Motor neuron (in vitro differentiated cells): Measurements from ENCODE around the gene KLHL12. TPM values are rescaled to one million over a fixed set of nuclear protein-coding genes. Genes with fewer than 3 reads are reported as not detected.

Source experiments
- ATAC-seq, 8 experiments: fragments of 200-7000 bp; cut with Tn5 transposase; replicated peaks in 6 of 8; 2 replicates each; pipeline ENCODE4 v1.8.0; 2021; ENCODE audit warnings: mild to moderate bottlenecking in 8 of 8, moderate library complexity in 8 of 8
- H3K27ac ChIP-seq, 2 donors: fragments of 250-450 bp; sonication (Bioruptor Pico); 2 replicates each; pipeline ENCODE4 v1.9.0; 2021; ENCODE audit warnings: antibody characterized with exemption in 2 of 2, mild to moderate bottlenecking in 2 of 2, moderate library complexity in 1 of 2
- H3K4me1 ChIP-seq, 2 donors: fragments of 250-450 bp; sonication (Bioruptor Pico); replicated peaks in 1 of 2; 2 replicates each; pipeline ENCODE4 v1.6.1; 2021; ENCODE audit warnings: antibody characterized with exemption in 2 of 2, mild to moderate bottlenecking in 2 of 2, moderate library complexity in 1 of 2
- H3K4me3 ChIP-seq, 5 donors: fragments of 250-450 bp; sonication (Bioruptor Pico); 2 replicates each; pipeline ENCODE4 v1.9.0; 2021; ENCODE audit warnings: antibody characterized with exemption in 5 of 5, mild to moderate bottlenecking in 5 of 5, moderate library complexity in 4 of 5
- WGBS, 10 experiments: fragments of 450-650 bp; shearing (Covaris generic); methylation state at CpG; one replicate each; pipeline ENCODE4 v1.0.0; 2022; 5-methylcytosine and 5-hydroxymethylcytosine counted together
- in situ Hi-C, 9 experiments: fragments of 400-800 bp; cut with MboI; loops; one replicate each; pipeline ENCODE4 v1.15.0; 2021; ENCODE audit warnings: low sequenced_read_pairs in 9 of 9, low pct_unique_long_range_greater_than_20kb in 2 of 9; ENCODE audit not compliant: unreplicated experiment in 9 of 9
- total RNA-seq, 8 experiments: library from RNA; unstranded; fragments of 300-600 nt; gene quantifications; 2 replicates each; pipeline versions ENCODE4 v1.2.3 to v1.2.4, GENCODE V29; 2022

The KLHL12 gene
- 10 to 100 TPM; 16.4 to 42.5 (median 31.9) TPM for total RNA-seq

GRCh38 chr1:202926581-202927491 lies at the start of gene KLHL12:
Gene KLHL12 (minus strand): TSS chr1:202927234. CDS start chr1:202925162, 2,072 bp downstream.
- peak within 1 kb of the TSS; percentile 65 to 80 for H3K27ac ChIP-seq
- peak; percentile 97 to 99 (median 98) for ATAC-seq
- H3K4me3 ChIP-seq = peak within 1 kb of the TSS; percentile 64 to 95 (median 85)
- 0 to 24% (median 1%) methylated on average over 1 to 43 of the region's 57 CpGs; no CpG with 5 or more reads in 1 of the 10 experiments for WGBS, 10 experiments
- in situ Hi-C loops = no loop called here
- H3K4me1 ChIP-seq = peaks cover 7 to 8% of the 10 kb centered on the region in 2 donors

DNA sequence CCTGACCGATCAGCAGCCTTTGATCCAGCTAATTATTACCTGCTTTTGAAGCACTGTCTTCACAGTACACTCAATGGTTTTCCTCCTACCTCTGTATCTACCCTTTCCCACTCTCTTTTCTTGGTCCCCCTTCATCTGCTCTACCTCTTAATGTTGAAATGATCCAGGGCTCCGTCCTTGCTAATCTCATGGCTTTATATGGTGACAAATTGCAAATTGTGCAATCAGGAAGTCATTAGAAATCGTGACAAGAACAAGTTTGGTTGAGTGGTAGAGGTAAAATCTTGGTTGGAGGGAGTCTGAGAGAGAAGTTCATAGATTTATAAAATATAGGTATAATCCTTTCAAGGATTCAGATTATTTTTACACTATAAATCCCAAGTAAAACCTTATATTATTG lies 49.6 kb upstream of the KLHL12 start:
- 0 to 58% (median 38%) methylated on average over 2 to 3 of the region's 3 CpGs; no CpG with 5 or more reads in 1 of the 10 experiments for WGBS, 10 experiments
- no peak overlapping the region for H3K27ac ChIP-seq
- no peak overlapping the region for H3K4me3 ChIP-seq
- no peak for ATAC-seq
- in situ Hi-C loops = loop anchor here in 2 of 9 experiments (25.0 kb wide), 2 partner anchors 214 to 464 kb away; no protein-coding TSS in a partner anchor
- no peaks in the 10 kb centered on the region for H3K4me1 ChIP-seq

- ATAC-seq = no peak
- H3K4me3 ChIP-seq = no peak overlapping the region
- 29 to 84% (median 69%) methylated on average over 1 to 3 of the region's 3 CpGs; no CpG with 5 or more reads in 4 of the 10 experiments for WGBS, 10 experiments
- H3K27ac ChIP-seq = no peak overlapping the region
- in situ Hi-C loops = loop anchor here in 2 of 9 experiments (25.0 kb wide), 2 partner anchors 213 to 463 kb away; no protein-coding TSS in a partner anchor
- no peaks in the 10 kb centered on the region for H3K4me1 ChIP-seq
These were observed 47.8 kb upstream of the KLHL12 start for GRCh38 chr1:202974856-202975255.

DNA sequence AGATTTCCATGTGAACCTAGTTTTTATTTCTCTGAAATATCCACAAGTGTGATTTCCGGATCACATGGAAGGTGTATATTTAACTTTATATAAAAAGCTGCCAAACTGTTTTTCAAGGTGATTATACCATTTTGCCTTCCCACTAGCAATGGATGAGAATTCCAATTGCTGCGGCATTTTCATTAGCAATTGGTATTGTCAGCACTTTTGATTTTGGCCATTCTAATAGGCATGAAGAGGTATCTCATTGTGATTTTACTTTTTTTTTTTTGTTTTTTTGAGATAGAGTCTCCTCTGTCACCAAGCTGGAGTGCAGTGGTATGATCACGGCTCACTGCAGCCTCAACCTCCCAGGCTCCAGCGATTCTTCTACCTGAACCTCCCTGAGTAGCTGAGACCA lies 45.0 kb upstream of the KLHL12 start:
- ATAC-seq = no peak
- Histone ChIP-seq H3K4me3 (no peak overlapping the region), H3K4me1 (peaks cover 7 to 14% of the 10 kb centered on the region in 2 donors), H3K27ac (no peak overlapping the region)
- 0 to 100% (median 64%) methylated on average over 1 to 4 of the region's 4 CpGs; no CpG with 5 or more reads in 1 of the 10 experiments for WGBS, 10 experiments
- in situ Hi-C loops = no loop called here

DNA sequence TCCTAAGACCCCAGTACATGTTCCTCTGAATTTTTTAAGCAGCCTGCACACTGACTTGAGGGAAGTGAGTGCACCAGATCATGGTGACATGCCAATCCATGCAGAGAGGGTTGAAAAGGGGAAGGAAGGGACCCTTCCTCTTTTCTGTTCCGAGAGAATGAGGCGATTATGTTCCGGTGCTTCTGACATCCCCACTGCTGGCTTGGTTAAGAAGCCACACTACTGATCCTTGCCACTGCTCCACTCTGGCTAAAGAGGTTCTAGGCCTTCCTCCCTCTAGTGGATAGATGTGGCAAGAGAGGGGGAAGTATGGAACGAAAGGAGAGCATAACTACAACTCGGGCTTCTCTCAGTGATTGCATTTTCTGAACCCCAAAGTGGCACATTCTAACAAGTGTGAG lies 41.9 kb upstream of the KLHL12 start:
- in situ Hi-C loops = no loop called here
- no peak overlapping the region for H3K4me3 ChIP-seq
- peak in 4 of 8 experiments; percentile 18 to 62 (median 46) for ATAC-seq
- 4 to 60% (median 33%) methylated on average over 1 to 5 of the region's 5 CpGs; no CpG with 5 or more reads in 1 of the 10 experiments for WGBS, 10 experiments
- H3K4me1 ChIP-seq = peaks cover 7 to 22% of the 10 kb centered on the region in 2 donors
- no peak overlapping the region for H3K27ac ChIP-seq

- in situ Hi-C loops = no loop called here
These were observed 41.3 kb upstream of the KLHL12 start for GRCh38 chr1:202968351-202968750.

GRCh38 chr1:202967684-202968281 lies 40.7 kb upstream of the KLHL12 start:
- WGBS, 10 experiments = 0 to 100% (median 10%) methylated on average over 1 to 17 of the region's 21 CpGs; no CpG with 5 or more reads in 1 of the 10 experiments
- no peak overlapping the region for H3K27ac ChIP-seq
- ATAC-seq = peak in 4 of 8 experiments; percentile 1 to 15 (median 10)
- H3K4me3 ChIP-seq = peak overlapping the region; percentile 59 to 97 (median 88)
- peaks cover 7 to 22% of the 10 kb centered on the region in 2 donors for H3K4me1 ChIP-seq
- in situ Hi-C loops = no loop called here

More at GRCh38 chr1:202968351-202968750, 41.3 kb upstream of the KLHL12 start:
- no peak overlapping the region for H3K27ac ChIP-seq
- H3K4me3 ChIP-seq = peak overlapping the region; percentile 59 to 97 (median 88)
- H3K4me1 ChIP-seq = peaks cover 7 to 22% of the 10 kb centered on the region in 2 donors
- no peak for ATAC-seq
- 48 to 100% (median 79%) methylated on average over 1 to 3 of the region's 3 CpGs; no CpG with 5 or more reads in 1 of the 10 experiments for WGBS, 10 experiments

- H3K4me1 ChIP-seq = peaks cover 7 to 22% of the 10 kb centered on the region in 2 donors
- in situ Hi-C loops = no loop called here
- peak overlapping the region; percentile 59 to 97 (median 88) for H3K4me3 ChIP-seq
- peak overlapping the region; percentile 25 to 54 for H3K27ac ChIP-seq
- ATAC-seq = peak in 1 of 8 experiments; percentile 1
- 11 to 79% (median 67%) methylated on average over 2 to 7 of the region's 18 CpGs; no CpG with 5 or more reads in 1 of the 10 experiments for WGBS, 10 experiments
These were observed 39.2 kb upstream of the KLHL12 start for GRCh38 chr1:202966006-202966898.

DNA sequence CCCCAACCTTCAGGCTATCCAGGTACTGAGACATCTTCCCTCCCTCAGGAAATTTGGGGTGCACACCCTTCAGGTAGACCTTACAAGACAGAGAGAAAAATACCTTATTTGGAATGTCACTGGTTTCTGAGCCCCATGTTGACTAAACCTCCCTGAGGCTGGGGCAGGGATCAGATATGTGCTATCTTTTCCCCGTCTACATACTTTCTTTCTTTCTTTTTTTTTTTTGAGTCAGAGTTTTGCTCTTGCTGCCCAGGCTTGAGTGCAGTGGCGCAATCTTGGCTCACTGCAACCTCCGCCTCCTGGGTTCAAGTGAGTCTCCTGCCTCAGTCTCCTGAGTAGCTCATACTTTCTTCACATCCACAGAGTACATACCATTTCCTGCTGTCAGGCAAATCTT lies 38.4 kb upstream of the KLHL12 start:
- ATAC-seq = no peak
- no peak overlapping the region for H3K27ac ChIP-seq
- in situ Hi-C loops = no loop called here
- H3K4me3 ChIP-seq = no peak overlapping the region
- 67 to 100% (median 93%) methylated on average over 1 to 3 of the region's 3 CpGs; no CpG with 5 or more reads in 2 of the 10 experiments for WGBS, 10 experiments
- peaks cover 7 to 22% of the 10 kb centered on the region in 2 donors for H3K4me1 ChIP-seq

DNA sequence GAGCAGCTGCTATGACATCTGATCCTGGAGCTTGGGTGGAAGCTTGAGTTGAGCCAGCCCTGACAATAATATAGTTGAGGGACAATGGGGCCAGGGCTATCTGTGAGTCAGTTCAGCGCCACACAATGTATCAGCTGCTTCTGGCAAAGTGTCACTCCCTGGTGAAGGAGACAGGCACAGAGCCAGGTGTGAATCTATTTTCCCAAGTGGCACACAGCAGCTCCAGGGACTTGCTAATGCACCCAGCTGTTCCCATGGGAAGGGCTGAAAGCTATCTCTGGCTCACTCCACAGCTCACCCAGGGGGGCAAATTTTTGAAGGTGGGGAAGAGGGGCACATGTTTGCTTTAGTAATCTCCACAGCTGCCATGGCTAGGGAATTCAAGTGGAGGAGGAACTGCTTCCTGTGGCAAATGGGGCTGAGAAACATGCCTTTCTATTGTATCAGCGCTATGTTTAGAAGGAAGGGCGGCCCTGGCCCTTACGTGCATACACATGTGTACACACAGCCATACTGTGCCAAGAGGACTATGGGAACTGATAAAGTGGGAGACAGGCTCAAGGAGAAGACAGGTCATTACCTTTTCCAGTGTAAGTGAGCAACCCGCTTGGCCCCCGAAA lies 37.9 kb upstream of the KLHL12 start:
- Histone ChIP-seq H3K27ac (no peak overlapping the region), H3K4me1 (peaks cover 7 to 22% of the 10 kb centered on the region in 2 donors), H3K4me3 (no peak overlapping the region)
- ATAC-seq = peak in 3 of 8 experiments; percentile 5 to 59 (median 21)
- in situ Hi-C loops = no loop called here
- WGBS, 10 experiments = 83 to 100% (median 93%) methylated on average over 1 to 6 of the region's 6 CpGs; no CpG with 5 or more reads in 3 of the 10 experiments

DNA sequence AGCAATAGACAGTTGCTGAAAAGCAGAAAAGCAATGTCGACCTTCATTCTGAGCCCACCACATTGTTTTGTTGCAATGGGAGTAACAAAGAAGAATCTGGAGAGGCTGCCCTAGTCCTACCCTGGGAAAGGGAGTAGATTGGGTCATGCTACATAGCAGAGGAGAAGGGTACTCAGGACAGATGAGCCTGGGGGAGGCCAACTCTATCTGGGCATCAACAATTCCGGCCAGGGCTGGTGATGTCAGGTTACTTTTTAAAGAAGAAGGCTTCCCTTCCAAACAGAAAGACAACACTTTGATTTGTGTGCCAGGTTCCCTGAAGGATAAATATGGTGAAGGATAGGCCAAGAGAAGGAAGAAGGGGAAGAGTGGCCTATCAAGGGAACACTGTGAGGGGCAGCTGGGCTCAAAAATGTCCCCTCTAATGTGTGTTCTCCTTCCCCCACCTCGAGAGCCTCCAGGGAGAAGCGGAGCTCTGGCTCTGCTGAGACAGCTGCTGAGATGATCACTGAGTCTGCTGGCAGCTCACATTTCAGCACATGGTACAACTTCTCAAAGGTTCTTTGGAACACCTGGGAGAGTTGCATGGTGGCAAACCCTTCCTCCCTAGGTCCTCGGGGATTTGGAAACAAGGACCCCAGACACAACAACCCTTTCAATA lies 34.3 kb upstream of the KLHL12 start:
- no peak overlapping the region for H3K27ac ChIP-seq
- in situ Hi-C loops = no loop called here

More for the DNA sequence above, 34.3 kb upstream of the KLHL12 start:
- Histone ChIP-seq H3K4me3 (no peak overlapping the region), H3K4me1 (peaks cover 14 to 16% of the 10 kb centered on the region in 2 donors)
- no peak for ATAC-seq
- WGBS, 10 experiments = 60 to 93% (median 80%) methylated on average over 1 to 4 of the region's 5 CpGs; no CpG with 5 or more reads in 4 of the 10 experiments
